ENCODE measurements around the gene TCF7L2.
A peak's percentile ranks its signal among the peaks of the same experiment; 100 is the strongest.

Gene TCF7L2

DNA sequence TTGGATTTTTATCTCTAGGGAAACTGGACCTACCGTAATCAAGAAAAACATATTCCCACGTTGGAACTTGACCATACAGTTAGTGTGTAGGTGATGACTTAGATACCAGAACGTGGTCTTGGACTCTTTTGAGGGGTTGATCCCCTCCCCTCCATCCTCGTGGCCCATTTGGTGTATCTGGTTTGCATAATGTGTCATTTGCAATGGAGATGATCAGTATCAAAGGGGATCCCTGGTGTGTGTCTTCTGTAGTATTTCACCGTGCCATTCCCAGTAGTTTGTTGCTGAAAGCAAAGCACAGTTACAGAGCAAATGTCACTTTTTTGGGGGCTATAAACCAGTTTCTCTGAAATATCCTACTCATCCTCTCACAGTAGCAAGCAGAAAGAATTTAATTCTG is 217.7 kb downstream of the TCF7L2 start:
- DNase-seq: no peak
- intact Hi-C loops (cut with DNase I): no loop called here

DNA sequence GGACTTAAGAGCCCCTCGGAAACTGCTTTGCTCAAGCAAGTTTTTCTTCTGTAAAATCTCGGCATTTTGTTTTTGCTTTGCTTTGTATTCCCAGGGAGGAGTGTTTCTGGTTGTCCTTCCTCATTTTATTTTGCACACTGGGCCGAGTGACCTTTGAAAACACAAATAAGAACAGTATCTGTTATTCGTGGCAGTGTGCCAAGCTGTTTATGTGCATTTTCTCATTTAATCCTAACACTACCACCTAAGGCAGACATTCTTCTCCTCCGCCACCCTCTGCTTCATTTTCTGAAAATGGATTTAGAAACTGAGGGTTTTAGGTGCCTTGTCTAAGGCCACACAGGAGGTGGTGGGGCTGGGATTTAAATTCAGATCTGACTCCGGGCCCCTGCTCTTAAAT is 218.5 kb downstream of the TCF7L2 start:
- no peak for DNase-seq

DNA sequence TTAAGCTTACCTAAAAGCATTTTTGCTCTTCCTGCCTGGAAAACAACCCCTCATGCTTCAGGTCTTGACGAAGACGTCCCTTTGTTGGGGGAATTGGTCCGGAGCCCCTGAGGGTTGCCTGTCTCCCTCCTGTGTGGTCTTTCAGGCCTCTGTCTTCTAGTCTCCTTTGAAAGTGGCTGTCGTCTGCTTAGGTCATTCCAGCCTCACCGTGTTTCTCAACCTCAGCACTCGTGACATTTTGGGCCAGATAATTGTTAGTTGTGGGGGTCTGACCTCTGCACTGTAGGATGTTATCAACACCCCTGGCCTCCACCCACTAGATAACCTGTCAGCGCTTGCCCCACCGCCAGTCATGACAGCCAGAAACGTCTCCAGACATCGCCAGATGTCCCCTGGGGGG is 219.1 kb downstream of the TCF7L2 start:
- no peak for DNase-seq
- intact Hi-C loops (cut with DNase I): no loop called here

More for the DNA sequence above, 218.5 kb downstream of the TCF7L2 start:
- intact Hi-C loops (cut with DNase I): no loop called here

DNA sequence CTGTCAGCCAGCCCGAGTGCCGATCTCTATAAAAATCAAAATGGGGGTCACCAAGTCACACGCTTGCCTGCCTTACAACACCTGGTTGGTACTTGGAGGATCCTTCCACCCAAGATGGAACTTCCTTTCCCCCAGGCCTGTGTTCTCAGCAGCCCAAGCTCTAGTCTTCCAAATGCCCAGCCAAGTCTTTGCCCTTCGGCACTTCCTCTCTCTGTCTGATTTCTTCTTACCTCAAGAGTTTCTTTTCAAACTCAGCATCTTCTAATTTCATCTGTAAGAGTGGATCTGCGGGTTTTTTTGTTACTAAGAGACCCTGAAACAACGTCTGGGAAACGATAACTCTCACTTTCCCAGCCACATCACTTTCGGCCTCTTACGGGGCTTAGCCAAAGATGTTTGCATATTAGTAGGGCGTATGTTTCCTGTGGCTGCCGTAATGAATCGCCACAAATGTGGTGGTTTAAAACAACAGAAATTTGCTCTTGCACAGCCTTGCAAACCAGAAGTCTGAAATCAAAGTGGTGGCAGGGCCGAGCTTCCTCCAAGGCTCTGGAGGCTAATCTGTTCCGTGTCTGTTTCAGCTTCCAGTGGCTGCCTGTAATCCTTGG is 219.9 kb downstream of the TCF7L2 start:
- intact Hi-C loops (cut with DNase I): no loop called here
- no peak for DNase-seq

DNA sequence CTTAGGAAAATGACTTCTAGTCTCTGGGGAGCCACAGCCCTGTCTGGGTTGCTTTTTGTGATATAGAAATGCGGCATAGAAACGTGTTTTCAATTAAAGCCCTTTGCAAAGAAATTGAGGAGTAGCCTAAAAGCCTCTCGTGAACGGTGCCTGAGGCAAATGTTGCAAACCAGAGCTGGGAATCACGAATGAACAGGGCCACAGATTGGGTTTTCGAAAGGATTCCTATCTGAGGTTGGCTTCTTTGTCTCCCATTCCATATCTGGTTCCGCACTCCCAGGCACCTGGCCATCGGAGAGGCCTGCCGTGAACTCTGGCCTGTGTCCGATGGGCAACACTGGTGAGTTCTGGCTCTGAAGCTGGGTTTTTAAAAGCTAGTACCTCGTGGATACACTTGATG is 221.6 kb downstream of the TCF7L2 start:
- DNase-seq: no peak
- intact Hi-C loops (cut with DNase I): no loop called here

DNA sequence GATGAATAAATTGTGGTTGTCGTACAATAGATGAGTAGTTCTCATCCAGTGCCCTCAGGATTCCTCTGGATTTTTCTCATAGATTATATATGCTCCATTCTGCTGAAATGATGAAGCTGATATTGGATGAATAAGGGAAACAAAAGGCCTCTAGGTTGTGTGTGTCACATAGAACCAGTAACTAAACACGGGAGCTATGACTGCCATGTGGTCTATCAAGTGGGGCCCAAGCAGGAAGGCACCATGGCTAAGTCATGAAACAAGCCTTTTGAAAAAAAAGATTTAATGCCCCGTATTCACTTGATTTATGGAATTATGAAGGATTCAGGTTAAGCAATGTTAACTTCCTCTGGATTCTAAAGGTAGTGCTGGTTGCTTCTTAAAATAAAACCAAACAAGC is 225.1 kb downstream of the TCF7L2 start:
- peak in 1 of 42 donors; percentile 4 for DNase-seq
- intact Hi-C loops (cut with DNase I): no loop called here

DNA sequence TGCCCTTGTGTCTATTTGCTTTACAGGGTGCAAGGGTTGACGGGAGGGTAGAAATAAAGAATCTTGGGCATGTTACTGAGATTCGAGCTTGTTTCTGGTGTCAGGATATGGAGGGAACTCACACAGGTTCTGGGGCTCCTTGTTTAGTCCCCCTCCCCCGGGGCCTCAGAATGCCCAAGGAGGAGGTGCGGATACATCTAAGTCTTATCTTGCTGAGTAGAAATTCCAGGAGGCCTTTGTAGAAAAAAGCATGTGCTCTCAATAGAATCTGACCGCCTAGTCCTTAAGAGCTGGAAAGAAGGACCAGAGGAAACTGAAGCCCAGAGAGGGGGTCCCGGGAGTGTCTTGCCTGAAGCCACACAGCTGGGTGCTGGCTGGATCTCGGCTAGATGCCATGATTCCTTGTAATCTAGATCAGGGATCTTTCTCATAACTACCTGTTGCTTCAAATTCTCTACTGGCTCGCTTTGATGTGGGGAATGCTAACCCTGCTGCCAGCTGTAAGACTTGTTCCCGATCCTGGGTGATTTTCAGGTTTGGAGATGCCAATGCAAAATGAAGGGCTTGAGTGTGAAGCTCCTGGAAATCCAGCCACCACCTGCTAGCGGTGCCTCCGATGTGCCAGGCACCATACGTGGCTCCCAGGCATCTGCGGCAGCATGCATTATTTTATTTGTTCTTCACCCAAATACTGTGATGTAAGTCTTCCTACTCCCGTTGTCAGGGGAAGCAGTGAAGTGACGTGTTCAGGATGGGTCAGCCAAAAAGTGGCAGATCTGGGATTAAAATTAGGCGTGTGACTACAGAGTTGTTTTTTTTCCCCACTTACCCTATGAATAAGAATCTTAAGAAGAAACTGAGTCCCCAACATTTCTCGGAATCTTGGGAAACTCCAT is 226.0 kb downstream of the TCF7L2 start:
- intact Hi-C loops (cut with DNase I): no loop called here
- peak in 1 of 42 donors; percentile 35 for DNase-seq

DNA sequence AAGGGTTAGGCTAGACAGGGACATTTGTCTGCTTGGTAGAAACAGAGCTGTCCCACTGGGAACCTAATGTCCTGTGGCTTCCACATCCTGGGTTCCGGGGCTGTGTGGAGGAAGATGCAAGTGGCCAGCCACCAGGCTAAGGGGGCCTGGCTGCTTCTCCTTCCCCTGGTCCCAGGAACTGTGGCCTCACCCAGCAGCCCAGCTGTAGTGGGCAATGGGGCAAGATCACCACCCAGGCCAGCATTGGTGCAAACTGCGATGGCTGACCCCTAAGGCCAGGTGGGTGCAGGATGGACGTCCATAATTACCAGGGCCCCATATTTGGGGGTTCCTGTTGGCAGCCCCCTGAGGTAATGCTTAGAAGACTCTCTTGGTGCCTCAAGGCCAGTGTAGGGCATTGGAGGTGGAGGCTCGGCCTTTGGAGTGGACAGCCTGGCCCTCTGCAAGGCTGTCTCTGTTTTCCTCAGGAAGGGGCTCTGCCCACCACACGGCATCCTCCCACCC is 226.7 kb downstream of the TCF7L2 start:
- intact Hi-C loops (cut with DNase I): no loop called here
- DNase-seq: peak in 1 of 42 donors; percentile 38

DNA sequence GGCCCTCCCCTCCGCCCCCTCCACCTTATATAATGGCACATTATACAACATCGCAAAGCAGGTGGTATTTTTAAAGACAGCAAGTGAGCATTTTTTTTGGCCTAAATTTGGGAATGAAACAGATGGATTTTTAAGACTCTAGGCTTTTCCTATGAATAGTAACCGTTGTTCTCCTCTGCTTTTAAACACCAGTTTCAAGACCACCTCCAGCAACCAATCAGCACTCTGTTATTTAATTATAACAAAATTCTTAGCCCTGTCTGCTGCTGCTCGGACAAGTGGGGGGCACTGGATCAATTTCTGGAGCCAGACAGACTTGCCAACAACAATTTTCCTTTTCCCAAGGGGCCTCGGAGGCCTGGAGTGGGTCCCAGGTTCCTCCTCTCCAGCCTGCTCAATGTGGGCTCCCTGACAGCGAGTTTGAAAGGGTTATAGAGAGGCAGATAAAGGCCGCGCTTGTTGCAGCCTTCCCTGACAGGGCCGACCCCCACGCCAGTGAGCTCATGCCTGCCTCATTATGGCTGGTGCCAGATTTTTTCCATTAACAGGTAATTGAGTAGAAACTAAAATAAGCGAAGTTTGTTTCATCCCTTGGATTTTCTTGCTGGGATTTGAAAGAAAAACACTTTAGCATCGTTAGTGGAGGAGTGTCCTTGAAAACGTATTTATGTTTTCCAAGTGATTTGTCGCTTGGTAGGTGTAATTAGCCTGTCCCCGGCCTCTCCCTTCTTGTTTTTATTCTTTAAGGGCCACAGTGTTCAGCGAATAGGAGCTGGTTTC is 227.3 kb downstream of the TCF7L2 start:
- intact Hi-C loops (cut with DNase I): no loop called here
- DNase-seq: peak in 40 of 42 donors; percentile 8 to 77 (median 44)

DNA sequence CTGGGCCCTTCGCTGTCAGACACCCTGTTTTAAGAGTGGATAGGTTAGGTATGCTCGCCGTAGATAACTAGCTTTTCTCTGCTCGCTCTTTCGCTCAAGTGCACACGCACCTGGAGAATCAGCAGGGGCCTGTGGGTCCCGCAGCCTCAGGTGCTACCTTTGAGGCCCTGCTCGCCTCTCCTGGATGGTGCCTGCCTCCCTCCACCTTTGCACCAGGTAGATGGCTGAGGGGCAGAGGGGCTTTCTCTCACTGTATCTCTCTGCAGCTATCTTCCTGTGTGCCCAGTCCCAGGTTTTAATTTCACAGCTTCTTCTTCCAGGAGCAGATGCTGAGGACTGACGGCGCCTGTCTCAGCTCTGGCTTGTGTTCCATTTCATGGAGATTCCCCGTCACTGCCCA is 227.9 kb downstream of the TCF7L2 start:
- intact Hi-C loops (cut with DNase I): no loop called here
- DNase-seq: peak in 1 of 42 donors; percentile 34

DNA sequence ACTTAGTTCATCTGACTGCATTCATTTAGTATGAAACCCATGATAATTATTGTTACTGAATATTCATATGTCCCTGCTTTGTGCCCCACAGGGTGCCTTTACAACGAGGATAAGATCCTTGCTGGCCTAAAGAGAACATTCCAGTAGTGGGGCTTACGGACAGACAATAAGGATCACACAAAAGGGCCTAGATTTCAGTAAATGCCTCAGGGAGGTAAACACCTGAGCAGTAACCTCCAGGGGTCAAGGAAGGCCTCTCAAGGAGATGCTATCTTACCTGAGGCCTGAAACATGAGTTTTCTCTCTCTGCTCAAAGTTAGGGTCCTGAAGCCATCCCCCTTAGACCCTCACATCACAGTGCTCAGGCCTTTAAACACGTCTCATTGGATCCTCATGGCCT is 228.7 kb downstream of the TCF7L2 start:
- no peak for DNase-seq
- intact Hi-C loops (cut with DNase I): no loop called here

DNA sequence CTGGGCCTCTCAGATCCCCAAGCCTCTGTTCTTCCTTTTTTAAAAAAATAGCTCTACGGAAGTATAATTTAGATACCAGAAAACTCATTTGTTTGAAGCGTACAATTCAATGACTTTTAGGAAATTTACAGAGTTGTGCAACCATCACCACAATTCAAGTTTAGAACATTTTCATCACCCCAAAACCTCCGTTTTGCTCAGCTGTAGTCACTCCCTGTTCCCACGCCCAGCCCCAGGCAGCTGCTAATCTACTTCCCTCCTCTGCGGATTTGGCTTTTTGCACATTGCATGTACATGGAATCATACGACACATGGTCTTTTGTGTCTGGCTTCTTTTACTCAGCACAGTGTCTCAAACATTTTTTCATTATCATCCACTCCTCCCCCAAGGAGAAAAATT is 229.2 kb downstream of the TCF7L2 start:
- intact Hi-C loops (cut with DNase I): no loop called here
- DNase-seq: peak in 2 of 42 donors; percentile 17 to 39

DNA sequence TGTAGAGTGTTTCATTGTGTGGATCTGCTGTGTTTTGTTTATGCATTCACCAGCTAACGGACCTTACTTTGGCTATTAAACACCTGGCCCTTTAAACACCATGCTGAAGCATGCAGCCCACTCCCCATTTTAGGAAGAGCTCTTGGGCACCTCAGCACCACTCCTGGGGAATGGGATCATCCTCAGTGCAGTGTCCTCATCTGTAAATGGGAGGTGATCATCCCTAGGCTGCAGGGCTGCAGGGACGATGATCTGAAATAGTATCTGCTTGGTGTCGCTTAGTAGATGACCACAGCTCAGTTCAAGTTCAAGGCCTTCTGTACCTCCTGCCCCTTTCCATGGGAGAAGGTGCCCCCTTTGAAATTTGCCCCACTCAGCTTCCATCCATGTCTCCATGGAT is 229.9 kb downstream of the TCF7L2 start:
- peak in 1 of 42 donors; percentile 2 for DNase-seq
- intact Hi-C loops (cut with DNase I): no loop called here

DNA sequence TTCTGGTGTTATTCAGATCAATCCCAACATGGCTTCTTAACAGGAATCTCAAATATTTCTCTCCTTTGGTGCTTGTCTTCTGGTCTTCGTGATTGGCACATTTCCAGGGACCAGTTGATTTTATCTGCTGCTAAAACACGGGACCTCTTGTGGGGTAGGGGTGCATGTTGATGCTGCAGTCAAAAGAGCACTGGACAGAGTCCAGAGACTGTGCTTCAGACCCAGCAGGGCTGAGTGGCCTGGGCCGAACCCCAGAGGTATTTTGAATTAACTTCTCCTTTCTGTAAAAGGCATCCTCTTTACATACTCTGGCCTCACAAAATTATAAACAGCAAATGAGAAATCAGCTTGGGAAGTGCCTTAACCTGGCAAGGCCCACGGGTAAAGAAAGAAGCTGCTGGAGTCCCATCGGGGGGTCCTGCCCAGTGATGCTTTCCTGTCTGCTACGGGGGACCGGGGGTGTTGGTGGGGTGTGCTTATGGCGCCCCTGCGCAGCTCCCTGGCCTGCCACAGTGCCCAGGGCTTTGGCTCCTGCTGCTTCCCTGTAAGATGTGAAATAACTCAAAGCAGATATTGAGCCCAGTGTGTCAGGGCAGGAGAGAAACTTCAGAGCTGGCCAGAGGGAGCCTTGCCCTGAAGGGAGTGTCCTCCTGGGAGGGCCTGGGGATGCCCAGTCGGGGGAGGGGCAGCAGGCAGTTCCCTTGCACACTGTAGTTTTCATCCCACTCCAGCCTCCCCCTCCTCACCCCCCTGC is 230.5 kb downstream of the TCF7L2 start:
- intact Hi-C loops (cut with DNase I): no loop called here

DNA sequence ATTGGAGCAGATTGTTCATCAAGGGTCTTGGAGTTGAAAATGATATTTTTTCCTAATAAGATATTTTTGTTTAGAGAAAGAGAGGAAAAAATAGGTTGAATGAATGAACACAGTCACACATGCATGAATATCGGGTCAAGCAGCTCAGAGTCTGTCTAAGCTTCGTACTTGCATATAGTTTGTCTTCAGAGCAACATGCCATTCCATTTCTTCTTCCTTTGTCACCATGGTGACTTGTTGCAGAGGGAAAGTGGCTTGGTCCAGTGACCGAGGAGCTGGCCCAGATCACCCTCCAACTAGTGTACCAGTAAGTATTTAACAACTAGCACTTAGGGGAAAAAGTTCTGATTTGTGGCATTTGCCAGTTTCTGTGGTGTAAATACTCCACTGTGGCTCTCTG is 232.1 kb downstream of the TCF7L2 start:
- no peak for DNase-seq
- intact Hi-C loops (cut with DNase I): no loop called here

More for the DNA sequence above, 230.5 kb downstream of the TCF7L2 start:
- peak in 3 of 42 donors; percentile 17 to 36 (median 20) for DNase-seq

DNA sequence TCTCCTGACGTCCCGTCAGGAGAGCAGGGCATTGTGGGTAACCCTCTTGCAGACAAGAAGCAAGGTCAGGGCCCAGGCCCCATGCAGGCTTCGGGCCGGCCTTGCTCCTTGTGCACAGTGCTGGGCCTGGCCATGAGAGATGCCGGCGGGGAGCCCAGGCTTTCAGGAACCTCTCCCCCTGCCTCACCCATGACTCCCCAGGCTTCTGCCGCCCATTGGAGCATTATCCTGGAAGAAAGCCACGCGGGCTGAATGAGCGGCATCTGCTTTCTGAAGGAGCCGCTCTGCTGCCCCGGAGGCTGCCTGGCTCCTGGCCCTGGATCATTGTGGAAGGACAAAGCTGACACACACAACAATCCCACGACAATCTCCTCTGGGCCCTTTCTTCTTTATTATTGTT is 233.5 kb downstream of the TCF7L2 start:
- peak in 37 of 42 donors; percentile 11 to 78 (median 51) for DNase-seq
- intact Hi-C loops (cut with DNase I): no loop called here

DNA sequence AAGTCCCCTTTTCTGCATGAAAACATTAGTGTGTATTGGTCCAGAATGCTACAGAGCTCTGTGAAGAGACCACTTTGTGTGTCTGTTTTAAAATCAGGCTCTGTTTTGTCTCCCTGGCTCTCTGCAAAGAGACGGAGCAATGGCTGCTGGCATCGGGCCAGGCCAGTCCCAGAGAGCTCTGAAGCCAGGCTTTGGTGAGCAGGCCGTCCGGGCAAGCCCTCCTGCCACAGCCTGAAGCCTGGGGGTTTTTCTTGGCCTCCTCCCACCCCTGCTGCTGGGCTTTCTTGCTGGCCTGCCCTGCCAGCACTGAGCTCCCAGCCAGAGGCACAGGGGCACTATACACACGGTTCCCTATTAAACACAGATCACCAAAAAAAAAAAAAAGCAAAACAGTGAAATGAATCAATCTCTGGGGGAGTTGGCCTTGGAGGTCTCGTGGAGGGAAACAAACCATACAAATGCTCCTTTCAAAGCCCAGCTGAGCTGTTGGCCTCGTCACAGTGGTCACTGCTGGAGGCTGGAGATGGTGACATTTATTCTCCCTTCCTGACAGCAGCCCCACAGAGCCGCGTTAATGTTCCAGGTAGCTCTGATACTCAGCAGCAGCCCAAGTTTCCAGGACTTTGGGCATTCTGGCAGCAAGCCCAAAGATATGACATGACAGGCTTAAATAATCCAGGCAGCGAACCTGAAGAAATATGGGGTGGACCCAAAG is 237.2 kb downstream of the TCF7L2 start:
- DNase-seq: peak; percentile 50 to 89 (median 74)
- intact Hi-C loops (cut with DNase I): no loop called here

DNA sequence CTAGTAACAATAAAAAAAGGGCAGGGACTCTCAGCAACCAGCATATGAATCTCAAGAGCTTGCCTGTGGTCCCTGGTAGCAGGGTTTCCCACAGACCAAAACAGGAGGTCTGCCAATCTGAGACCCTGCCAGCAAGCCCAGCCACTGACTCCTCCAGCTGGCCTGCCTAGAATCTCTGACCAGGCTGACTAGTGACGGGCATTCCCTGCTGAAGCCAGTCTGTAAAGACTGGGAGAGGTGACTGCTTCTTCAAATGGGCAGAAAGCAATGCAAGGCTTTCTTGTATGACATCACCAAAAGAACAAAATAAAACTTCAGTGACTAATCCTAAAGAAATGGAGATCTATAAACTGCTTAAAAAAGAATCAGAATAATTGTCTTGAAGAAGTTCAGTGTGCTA is 249.4 kb downstream of the TCF7L2 start:
- DNase-seq: no peak

More for the DNA sequence above, 249.4 kb downstream of the TCF7L2 start:
- intact Hi-C loops (cut with DNase I): no loop called here

All from head of caudate nucleus (tissue), 42 donors.